GM19193 (cell line): Measurements from ENCODE around the gene FREM3.

ENCODE experiments used
- POLR2A ChIP-seq: IDR thresholded peaks from 4 replicates; pipeline ENCODE4 v1.6.1; 2011; ENCODE audit not compliant: insufficient read depth, insufficient read length; ENCODE audit errors: extremely low read depth

Gene FREM3

DNA sequence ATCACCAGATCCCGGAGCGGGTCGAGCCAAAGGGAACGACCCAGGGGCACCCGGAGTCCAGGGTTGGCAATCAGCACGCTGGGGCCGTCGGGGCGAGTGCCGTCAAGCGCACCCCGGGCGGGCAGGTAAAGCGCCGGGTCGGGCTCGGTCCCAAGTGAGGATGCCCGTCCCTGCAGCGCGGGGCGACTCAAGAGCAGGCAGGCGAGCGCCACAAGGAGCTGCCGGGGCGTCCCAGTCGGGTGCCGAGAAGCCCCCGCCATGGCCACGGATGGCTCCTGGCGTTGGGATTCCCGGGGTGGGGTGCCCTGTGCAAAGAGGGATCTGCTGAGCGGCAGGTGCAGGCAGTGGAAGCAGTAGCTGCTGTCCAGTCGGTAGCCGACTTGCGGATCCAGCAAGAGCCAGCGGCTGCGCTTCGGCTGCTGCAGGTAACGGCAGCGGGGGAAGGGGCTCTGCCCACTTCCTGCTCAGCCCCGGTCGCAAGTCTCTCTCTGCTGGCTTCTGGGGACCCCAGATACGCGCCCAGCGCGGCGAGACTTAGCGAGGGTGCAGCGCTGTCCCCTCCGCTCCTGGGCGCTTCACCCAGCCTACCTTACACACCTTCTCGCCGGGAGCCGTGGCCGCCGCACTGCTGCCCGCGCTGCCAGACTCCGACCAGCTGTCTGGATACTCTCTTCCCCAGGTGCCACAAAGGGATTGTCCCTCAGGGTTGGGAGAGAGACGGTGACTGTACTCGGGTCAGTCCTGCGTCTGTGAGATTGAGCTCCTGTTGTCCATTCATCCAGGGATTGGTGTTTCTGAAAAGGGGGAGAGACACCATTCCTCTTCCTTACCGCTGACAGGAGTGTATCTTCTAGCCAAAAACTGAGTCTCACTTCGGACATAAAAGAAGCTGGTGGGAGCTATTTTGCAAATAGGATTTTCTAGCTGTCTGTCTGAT, at the start of gene FREM3:
TSS of gene FREM3 (minus strand) at position 260 of the 937 bp plus-strand sequence. CDS start at position 260, 0 bp downstream.
- no peak for TF ChIP-seq POLR2A

DNA sequence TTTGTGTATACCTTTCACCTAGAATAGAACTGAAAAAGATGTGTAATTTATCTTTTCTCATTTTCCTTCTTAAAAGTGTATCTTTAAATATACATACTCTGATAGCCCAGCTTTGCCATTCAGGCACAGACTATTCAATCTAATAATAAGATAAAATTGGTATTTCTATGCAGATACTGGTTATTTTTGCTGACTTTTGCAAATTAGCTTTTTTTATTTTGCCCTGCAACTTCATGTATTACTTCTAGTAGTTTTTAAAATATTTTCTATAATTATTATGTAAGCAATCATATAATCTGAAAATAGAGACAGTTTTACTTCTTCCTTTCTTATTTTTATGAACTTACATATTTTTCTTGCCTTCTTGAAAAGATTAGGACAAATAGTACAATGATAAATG, 45.4 kb upstream of the FREM3 start:
- no peak for TF ChIP-seq POLR2A

DNA sequence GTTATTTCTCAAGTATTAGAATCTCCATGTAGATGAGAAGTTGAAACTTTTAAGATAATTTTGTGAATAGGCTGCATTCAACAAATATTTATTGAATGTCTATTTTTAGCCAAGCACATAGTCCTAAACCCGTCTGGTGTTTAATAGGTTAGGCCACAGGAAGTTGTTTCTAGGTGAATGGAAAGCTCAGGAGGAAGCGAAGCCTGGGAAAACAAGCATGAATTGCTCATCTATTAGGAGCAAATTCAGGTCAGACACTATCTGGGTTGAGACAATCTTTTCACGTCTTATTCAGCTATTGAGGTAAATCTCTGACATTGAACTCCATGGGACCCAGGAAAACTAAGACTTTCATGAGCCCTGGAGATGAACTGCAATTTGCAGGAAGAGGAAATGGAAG, 43.1 kb upstream of the FREM3 start:
- no peak for TF ChIP-seq POLR2A

DNA sequence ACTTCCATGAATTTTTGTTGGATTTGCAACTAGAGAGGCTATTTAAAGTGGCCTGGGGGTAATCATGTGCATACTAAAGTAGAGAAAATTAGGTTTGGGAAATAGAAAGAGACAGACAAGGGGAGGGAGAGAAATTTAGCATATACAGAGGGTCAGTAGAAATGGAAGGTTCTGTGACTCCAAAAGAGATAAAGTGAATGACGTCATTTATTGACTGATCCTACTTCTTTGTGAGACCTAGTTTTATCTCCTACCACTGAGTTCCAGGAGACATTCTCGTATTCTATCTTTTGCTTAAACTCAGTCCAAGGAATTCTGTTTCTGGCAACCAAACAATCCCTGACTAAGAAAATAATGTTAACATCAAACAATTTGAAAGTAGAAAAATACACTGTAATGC, 42.4 kb upstream of the FREM3 start:
- no peak for TF ChIP-seq POLR2A

DNA sequence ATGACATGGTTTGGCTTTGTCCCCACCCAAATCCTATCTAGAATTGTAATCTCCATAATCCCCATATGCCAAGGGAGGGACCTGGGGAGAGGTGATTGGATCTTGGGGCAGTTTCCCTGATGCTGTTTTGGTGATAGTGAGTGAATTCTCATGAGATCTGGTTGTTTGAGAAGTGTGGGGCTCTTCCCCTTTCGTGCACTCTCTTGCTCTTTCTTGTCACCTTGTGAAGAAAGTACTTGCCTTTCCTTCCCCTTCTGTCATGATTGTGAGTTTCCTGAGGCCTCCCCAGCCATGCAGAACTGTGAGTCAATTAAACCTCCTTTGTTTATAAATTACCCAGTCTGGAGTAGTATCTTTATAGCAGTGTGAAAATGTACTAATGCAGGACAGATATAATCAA, 36.4 kb upstream of the FREM3 start:
- TF ChIP-seq POLR2A: no peak

DNA sequence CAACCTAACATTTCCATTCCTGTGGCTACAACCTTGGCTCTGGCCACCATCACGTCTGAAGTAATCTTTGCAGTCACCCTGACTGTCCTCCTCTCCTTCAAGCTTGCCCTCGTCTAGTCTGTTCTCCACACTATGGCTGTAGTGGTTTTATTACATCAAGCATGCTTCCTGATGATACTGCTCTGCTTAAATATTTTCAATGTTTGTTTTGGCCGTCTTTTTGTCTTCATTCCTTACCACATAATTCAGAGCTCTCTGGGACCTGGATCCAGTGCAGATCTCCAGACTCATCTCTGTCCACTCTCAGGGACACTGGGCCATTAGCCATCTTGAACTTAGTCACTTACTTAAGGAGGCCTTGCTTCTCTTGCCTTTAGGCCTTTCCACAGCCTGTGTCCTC, 27.7 kb upstream of the FREM3 start:
- no peak for TF ChIP-seq POLR2A

DNA sequence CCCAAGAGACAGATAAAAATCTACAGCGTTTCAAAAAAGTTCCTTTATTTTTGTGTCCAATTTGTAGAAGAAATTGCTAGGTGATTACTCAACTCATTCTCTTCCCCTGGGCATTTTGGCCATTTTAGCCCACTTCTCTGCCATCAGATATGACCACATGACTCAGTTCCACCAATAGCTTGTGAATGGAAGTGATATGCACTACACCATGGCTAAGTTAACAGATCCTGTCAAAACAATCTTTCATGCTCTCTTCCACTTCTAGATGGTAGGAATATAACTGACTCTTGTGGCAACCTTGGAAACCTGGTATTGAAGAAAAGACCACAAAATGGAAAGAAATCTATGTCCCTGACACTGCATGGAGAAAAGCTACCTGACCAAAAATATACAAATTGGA, 26.2 kb upstream of the FREM3 start:
- TF ChIP-seq POLR2A: no peak

DNA sequence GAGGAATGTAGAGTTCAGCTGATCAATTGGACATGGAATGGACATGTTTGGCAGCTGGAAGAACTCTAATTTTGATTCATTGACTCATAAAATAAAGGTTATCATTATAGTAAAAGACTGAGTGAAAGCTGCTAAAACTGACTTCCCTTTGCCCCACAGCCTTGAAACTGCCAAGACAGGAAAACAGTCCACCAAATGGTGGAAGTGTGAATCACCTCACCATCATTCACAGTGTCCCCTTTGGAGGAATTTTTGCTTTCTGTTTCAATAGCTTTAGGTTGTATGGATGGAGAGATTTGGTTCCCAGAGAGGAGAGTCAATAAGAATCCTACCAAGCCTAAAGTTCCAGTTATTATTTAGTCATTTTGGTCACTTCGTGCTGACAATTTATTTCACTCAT, 20.8 kb upstream of the FREM3 start:
- no peak for TF ChIP-seq POLR2A

DNA sequence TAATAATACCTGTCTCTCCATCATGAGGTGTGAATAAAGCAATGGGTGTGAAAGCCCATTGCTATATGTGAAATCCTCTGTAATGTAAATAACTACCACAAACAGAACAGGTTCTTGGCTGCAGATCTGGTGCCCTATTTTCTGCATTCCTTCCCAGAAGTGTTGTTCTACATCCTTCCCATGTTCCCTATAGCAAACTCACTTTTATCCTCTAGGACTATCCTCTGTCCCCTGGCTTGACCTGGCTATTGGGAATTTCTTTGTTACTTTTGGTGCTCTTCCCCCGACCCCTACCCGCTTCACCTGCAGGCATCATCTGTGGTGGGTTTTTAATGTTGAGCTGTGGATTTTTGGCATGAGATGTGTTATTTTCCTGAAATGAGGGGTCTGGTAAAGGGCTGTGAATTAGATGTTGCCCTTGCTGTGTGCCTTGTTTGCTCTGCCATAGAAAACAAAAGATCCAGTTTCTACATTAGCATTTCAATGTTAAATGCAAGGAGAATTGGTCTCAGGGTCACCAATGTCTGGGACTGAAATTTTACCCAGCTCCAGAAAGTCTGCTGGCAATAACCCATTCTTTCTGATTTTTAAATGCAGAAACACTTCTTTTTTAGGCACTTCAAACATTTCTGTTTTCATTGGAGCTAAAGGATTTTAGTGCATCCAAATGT, 13.6 kb upstream of the FREM3 start:
- TF ChIP-seq POLR2A: no peak

DNA sequence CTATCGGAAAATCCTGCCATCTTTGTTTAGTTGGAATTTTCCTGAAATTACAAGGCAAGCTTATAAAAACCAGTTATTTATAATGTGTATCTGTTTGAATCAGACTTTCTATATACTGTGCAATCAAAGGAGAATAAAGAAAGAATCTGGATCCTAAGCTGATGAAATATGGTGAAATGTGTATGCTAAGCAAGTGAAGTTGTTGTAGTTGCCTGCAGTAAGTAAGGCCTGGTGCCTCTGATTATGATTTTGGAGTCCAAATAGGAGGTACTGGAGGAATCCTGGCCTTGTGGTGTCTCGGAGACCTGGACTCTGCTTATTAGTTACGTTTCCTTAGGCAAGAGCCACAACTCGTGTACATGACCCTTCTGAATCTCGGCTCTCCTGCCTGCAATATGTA, 13.1 kb upstream of the FREM3 start:
- no peak for TF ChIP-seq POLR2A

DNA sequence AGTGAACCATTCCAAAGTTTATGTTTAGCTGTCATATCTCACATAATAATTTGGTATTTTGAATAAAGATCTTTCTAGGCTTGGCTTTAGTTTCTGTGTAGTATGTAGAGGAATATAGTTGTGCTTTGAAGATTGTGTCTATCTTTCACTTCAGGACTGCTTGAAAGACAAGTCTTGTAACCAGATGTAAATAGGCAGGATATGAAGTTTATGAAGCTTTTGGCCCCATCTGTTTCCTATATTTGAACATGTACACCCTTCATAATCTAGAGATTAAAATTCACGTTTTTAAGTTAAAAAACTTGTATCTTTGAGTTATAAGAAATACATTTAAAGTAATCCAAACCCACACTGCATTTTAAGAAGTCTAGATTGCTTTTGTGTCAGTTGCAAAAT, 11.7 kb upstream of the FREM3 start:
- TF ChIP-seq POLR2A: no peak

DNA sequence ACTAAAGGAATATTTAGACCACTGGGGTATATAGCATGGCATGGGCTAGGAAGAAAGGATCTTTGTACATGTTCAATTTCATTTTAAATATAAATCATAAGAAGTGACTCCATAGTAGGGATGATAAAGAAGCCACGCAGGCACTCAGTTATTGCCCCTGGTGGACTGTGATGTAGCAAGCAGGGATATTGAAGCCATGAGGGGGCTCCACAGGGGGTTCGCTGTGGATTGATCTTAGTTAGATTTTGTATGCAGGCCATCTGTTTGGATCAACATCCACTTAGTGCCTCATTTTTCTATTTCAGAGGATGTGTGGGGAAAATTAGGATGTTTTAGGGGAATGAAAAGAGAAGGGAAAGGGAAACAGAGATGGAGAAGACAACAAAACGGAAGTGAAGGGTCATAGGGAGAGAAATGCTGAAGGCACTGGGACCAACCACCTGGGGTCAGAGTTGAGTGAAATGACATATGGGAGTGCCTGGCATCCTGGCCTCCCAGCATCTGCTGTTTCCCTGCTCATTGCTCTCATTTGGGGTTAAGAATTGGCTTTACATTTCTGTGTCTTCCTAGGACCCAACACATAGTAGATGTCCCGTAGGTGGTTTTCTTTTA, 11.2 kb upstream of the FREM3 start:
- TF ChIP-seq POLR2A: no peak

DNA sequence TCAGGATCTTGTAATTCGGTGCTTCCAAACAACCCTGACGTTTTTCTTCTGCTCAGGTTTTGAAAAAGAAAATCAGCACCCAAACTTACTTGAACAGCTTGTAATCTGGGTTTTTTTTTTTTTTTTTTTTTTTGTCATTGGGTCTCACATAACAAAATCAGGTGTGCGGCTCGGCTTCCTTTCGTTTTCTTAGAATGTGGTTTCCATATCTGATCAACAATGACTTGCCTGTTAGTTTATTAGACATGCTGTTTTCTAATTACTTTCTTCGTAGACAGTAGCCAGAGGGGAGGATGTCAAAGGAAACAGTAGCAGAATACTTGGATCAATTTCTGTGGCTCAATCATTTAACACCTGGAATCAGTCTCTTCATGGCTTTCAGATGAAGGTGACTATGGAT, 890 bp upstream of the FREM3 start:
- TF ChIP-seq POLR2A: no peak

DNA sequence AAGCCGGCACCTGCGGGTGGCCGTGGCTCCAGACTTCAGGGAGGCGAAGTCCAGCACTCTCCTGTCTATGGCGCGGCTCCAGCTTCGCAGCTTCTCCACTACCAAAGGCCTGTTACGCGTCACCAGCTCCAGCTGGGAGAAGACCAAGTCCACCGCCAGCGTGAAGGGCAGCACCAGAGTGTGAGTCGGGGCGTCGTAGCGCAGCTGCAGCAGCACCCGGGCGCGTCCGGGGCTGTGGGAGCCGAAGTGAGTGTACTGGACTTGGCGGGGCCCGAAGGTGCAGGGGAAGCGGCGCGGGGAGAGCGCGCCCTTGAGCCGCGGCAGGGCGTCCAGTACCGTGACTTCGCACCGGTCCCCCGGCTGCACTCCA, 444 bp downstream of the FREM3 start:
- no peak for TF ChIP-seq POLR2A

DNA sequence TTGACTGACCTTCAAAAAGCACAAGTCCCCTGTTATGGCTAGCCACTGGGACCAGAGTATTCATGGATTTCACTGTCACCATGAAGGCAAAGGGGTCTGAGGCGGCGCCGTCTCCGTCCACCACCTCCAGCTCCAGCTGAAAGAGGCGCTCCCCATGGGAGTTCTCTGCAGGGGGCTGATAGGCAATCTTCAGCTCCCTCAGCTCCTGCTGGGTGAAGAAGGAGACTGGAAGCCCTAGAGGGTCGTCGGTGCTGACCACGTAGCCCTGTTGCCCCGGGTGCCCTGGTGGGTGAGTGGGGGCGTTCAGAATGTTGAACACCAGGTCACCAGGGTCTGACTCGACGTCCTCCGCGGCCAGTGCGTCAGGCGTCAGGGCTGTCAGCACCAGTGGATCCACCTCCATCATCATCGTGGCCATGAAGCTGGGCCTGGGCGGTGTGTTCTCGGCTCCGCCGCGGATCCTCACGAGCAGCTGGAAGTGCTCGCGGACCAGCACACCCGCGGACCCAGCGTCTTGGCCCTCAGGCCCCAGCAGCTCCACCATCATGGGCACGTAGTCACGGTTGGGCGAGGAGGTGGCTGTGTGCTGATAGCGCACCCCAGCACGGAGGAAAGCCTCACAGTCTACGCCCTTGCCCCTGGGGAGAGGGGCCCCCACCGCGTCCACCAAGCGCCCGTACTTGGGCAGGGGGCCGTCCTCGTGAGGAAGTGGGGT, 987 bp downstream of the FREM3 start:
- no peak for TF ChIP-seq POLR2A
